NCI-H2107 treated with DMSO at 0.1 percent for 48 hours (cell line): ENCODE measurements around the gene EIF4G3.
"Not testable (repeated sequence)": the region's sequence is repeated elsewhere in the genome, so short reads cannot be mapped to it uniquely, and the experiment has no call there.

Source experiments
- DNase-seq: peaks from one replicate; lab custom pipeline; 2025; ENCODE audit not compliant: unreplicated experiment; lab: John Stamatoyannopoulos, UW

EIF4G3 gene, protein sequence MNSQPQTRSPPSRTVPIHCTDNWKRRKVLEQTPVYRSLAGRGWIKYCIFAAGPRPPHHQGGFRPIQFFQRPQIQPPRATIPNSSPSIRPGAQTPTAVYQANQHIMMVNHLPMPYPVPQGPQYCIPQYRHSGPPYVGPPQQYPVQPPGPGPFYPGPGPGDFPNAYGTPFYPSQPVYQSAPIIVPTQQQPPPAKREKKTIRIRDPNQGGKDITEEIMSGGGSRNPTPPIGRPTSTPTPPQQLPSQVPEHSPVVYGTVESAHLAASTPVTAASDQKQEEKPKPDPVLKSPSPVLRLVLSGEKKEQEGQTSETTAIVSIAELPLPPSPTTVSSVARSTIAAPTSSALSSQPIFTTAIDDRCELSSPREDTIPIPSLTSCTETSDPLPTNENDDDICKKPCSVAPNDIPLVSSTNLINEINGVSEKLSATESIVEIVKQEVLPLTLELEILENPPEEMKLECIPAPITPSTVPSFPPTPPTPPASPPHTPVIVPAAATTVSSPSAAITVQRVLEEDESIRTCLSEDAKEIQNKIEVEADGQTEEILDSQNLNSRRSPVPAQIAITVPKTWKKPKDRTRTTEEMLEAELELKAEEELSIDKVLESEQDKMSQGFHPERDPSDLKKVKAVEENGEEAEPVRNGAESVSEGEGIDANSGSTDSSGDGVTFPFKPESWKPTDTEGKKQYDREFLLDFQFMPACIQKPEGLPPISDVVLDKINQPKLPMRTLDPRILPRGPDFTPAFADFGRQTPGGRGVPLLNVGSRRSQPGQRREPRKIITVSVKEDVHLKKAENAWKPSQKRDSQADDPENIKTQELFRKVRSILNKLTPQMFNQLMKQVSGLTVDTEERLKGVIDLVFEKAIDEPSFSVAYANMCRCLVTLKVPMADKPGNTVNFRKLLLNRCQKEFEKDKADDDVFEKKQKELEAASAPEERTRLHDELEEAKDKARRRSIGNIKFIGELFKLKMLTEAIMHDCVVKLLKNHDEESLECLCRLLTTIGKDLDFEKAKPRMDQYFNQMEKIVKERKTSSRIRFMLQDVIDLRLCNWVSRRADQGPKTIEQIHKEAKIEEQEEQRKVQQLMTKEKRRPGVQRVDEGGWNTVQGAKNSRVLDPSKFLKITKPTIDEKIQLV (N-terminal part only)

DNA sequence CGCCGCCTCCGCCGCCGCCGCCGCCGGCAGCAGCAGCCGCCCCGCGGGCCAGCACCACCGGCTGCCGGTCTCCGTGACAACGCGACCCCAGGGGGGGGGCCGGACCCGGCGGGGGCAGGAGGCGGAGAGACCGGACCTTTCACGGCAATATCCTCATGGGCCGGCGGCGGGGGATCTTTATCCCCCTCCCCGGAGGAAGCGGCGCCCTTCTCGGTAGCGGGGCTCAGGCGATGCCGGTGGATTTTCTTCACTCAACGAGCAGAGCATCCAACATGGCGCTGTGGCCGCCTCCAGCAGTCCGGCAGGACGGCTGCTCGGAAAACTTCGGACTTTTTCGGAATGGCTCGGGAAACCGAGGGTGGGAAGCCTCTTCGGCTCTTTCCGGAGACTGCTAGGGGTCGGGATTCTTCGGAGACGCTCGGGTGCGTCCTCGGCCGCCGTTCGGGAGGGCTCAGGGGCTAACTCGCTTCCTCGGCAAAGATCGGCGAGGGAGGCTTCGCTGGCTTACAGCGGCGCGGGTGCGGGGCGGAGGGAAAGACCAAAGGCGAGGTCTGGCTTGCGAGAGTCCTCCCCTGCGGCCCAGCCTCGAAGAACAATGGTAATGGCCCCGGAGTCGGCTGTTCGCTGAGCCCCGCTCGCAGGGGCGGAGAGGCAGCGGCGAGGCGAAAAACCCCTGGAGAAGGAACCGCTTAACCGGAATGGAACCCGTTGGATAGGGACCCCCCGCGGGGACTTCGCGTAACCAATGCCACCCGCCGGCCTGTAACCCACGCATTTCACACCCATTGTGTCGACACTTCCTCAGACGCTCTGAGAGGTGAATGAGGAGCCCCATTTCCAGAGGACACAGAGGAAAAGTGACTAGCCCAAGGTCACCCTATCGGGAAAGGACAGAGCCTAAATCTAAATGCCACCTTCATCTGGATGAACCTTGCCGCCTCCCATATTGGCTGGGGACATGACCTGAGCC, at the start of gene EIF4G3:
EIF4G3 (minus strand) TSS at position 312 of the 970 bp plus-strand sequence. CDS start 174,155 bp downstream, outside the sequence.
- peak; percentile 94 for DNase-seq

DNA sequence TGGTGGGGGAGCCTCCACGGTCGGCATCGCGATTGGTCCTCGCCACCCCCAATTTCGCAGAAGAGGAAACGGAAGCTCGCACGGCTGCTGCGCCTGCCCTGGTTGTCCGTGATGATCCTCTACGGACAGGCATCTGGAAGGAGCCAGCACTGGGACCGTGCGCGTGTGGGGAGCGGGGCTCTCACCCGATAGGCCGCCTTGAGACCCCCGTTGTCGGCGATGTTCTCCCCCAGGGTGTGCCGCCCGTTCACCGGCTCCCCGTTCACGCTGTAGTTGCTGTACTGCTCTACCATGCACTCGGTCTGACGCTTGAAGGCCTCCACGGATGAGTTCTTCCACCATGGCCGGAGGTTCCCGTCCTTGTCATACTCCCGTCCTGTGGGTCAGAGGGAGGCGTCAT, 48.4 kb upstream of the EIF4G3 start:
- no peak for DNase-seq

DNA sequence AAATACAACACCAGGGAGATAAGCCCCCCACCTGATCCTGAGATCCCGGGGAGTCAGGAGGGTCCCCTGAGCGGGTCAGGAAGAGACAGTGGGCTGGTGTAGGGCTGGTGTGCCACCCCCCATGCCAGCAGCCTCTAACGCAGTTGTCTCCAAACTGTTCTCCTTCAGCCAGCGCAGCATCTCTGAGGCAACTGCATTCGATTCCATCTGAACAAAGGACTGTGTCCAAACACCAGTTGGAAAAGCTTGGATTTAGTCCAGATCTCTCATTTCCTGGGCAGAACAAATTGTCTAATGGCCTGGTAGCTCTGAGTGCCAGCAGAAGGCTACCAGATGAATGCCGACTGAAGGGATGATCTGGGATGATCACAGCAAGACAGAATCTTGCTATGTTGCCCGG, 44.1 kb upstream of the EIF4G3 start:
- DNase-seq, result no peak

DNA sequence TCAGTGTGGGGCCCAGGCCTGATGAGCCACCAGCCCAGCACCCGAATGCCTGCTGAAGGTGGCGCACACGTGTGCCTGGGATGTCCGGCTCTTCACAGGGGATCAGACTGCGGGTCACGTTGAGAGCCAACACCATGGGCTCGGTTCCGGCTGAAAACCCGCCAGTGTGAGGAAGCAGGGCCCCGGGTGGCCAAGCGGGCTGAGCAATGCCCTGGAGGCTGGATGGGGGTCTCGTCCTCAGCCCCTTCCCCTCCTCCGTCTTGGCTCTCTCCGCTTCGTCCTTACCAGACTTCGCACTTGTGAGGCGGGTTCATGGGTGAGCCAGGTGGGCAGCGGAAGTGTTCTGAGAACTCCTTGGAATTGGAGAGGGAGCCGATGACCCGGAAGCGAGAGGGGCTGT, 43.0 kb upstream of the EIF4G3 start:
- DNase-seq, result no peak

DNA sequence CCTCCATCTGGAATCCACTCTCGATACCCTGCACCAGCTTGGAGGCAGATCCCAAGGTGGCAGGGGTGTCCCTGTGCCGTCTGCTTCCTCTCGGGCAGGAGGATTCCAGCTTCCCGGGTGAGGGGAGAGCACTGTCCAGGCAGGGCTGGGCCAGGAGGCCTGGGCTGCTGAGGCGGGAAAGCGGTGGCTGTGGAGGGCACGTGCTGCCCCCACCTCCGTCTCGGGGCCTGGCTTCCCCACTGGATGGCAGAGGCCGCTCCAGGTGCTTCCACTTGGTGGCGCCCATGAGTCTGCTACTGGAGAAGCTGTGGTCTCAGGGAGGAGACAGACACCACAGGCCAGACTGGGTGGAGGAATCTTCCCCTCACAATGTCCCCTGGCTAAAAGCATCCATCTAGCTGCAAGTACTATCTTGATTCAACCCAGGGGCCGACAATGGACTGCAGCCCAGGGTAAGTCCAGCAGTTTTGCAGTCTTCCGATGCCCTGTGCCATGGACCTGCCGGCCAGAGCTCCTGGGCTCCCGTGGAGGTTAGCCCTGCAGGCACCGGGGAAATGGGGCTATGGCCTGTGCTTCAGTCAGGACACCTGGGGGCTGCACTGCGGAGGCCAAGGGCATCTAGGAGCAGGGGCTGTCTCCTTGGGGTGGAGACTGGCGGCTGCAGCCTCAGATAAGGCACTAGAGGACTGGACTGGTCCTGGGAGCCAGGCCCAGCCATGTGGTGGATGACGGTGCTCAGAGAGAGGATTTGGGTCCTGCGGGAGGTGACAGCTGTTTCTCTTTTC, 41.3 kb upstream of the EIF4G3 start:
- no peak for DNase-seq

DNA sequence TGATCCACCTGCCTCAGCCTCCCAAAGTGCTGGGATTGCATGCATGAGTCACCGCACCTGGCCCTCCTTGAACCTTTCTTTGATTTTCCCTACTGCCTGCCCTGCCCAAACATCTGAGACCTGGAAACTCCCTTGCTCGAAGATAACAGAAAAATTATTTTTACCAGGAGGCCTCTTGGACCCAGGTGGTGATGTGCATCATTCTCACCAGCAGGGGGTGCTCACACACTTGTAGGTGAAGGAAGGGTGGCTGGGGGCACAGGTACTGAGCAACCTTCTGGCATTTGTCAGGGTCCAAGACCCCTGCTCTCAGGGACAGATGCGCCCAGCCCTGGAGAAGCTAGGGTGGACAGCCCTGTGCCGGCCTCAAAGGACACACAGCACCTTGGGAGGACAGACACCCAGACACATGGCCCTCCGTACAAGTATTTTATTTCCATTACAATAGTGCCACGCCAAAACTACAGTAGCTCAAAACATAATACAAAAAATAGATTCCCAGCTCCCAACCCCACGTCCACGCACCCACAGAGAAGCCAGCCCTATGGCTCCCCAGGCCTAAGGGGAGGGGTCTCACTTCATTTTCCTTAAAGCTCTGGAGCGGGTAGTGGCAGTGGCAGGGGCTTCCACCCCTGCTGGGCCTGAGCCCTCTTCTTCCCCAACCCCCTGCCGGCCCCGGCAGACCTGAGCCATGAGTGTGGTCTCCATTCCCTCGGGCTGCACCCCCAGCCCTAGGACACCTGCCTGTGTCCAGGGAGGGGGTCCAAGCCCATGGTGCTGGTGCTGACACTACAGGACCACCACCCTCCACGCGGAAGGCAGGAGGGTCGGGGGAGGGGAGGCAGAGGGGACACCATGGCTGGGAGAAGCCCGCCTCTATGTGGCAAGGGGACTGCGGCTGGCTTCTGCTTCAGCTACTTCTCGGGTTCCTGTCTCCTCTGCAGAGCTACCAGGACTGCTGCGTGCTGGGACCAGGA, 40.4 kb upstream of the EIF4G3 start:
- no peak for DNase-seq

DNA sequence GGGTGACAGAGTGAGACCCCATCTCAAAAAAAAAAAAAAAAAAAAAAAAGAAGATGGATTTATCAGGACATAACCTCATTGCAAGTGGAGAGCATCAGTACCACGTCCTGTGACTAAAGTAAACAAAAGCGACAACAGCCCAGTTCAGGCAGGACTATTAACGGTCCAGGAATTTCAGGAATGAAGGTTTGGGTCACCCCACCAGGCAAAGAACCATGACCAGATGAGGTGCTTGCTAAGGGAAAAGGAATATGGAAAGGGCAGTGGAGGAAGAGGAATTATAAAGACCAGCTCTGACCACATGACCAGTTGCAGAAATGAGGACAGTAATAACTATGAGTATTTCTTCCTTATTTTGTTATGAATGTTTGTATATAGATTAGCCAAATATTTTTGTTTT, 35.4 kb upstream of the EIF4G3 start:
- DNase-seq, result no peak

DNA sequence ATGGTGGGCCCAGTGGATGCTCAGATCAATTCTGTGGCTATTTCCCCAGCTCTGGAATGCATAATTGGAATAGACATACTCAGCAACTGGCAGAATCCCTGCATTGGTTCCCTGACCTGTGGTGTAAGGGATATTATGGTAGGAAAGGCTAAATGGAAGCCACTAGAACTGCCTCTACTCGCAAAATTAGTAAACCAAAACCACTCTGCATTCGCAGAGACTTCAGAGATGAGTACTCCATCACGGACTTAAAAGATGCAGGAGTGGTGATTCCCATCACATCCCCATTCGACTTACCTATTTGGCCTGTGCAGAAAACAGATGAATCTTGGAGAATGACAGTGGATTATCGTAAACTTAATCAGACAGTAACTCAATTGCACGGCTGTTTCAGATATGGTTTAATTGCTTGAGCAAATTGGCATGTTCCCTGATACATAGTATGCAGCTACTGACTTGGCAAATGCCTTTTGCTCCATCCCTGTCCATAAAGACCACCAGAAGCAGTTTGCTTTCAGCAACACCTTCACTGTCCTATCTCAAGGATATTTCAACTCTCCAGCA, 31.5 kb upstream of the EIF4G3 start:
- not testable (repeated sequence) for DNase-seq

DNA sequence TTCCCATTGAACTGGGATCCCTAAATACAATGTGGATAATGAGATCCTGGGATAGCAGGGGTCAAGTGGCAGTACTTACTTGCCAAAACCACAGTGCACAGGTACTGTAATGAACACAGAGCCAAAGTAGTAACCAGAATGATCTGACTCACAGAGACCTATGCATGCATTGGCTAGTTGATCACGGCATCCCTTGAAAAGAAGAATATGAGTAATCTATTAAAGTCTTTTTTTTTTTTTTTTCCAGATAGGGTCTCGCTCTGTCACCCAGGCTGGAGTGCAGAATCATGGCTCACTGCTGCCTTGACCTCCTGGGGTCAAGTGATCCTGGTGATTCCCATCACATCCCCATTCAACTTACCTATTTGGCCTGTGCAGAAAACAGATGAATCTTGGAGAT, 29.4 kb upstream of the EIF4G3 start:
- DNase-seq, result no peak

DNA sequence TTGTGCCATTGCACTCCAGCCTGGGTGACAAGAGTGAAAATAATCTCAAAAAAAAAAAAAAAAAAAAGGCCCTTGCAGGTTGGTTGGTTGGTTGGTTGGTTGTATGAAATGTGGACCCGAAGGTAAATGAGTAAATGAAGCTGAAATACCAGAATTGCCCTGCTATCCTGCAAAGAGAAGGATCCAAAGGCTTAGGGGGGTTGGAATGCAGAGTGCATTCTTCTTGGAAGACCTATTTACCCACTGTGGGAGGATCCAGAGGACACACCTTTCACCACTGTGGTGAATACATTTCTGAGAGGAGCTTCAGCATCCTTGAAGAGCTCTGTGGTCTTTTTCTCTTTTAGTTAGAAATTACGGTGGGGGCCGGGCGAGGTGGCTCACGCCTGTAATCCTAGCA, 28.7 kb upstream of the EIF4G3 start:
- no peak for DNase-seq

DNA sequence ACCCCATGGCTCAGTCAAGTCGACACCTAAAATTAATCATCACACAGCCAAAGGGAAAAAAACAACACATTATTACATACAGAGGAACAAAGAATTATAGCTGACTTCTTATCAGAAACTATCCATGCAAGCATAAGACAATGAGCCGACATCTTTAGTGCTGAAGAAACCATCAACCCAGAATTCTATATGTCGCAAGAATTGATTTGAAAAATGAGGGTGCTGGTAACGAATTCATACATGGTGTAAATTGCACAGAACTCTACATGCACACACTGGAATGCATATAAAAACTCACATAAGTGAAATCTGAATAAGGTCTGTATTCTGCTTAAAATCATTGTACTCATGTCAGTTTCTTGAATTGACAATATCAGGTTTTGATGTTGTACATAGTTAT, 25.0 kb upstream of the EIF4G3 start:
- no peak for DNase-seq

DNA sequence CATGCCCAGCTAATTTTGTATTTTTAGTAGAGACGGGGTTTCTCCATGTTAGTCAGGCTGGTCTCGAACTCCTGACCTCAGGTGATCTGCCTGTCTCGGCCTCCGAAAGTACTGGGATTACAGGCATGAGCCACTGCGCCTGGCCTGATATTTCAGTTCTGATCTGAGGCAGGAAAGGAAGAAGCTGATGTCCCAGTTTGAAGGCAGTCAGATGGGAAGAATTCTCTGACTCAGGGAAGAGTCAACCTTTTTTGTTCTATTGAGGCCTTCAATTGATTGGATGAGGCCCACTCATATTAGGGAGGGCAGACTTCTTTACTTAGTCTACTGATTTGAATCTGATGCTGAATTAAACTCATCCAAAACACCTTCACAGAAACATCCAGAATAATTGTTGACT, 24.5 kb upstream of the EIF4G3 start:
- not testable (repeated sequence) for DNase-seq

DNA sequence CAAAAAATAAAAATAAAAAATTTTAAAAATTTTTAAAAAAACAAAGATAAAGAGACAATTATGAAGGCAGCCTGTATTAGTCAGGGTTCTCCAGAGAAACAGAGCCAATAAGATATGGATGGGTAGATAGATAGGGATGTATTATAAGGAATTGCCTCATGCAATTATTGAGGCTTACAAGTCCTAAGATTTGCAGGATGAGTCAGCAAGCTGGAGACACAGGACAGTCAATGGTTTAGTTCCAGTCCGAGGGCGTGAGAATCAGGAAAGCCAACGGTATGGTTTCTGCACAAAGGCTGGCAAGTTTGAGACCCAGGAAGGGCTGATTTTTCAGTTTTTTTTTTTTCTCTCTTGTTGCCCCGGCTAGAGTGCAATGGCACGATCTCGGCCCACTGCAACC, 24.1 kb upstream of the EIF4G3 start:
- no peak for DNase-seq

DNA sequence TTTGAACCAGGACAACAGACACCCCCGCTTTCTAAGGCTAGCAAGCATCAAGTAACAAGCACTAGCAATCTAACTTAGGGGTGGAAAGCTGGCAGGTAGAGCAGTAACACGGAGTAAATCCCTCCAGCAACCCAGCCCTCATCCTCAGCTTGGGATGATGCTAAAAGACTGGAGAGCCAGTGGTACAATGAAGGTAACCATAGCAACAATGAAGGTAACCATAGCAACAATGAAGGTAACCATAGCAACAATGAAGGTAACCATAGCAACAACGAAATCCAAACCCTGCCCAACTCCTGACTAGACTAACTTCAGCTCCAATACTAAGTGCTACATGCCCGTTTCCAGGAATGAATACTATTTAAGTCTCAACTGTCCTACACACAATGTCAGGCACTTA, 22.2 kb upstream of the EIF4G3 start:
- no peak for DNase-seq

DNA sequence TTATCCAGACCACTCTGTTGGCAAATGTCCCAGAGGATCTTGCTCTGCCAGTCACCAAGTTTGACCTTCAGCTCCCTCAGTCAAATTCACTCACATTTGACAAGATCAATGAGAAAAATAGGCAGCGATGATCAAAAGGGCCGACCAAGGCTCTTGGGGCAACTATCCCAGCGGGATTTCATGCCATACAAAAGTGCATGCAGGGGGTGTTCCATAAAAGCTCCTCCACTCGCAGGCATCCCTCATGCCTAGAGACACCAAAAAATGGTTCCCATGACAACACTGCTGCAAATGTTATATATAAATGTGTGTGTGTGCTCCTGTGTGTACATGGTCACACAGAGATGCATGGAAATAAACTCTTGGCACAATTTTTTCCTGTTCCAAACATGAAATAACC, 16.2 kb upstream of the EIF4G3 start:
- no peak for DNase-seq

DNA sequence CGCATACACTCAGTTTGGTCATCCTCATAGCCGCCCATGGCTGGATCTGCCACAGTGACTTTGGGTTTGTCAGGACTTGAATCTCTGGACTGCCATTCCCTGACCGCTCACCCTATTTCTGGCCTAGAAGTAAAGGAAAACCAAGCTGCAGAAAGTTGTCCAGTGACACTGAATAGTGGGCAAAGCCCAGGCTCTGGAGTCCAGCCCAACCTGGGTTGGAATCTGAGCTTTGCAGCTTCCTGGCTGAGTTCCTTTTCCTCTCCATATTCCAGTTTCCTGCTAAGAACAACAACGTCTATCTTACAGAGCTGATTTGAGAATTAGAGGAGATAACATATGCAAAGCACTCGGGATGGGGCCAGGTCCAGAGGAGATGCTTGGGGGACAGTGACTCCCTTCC, 15.6 kb upstream of the EIF4G3 start:
- no peak for DNase-seq

DNA sequence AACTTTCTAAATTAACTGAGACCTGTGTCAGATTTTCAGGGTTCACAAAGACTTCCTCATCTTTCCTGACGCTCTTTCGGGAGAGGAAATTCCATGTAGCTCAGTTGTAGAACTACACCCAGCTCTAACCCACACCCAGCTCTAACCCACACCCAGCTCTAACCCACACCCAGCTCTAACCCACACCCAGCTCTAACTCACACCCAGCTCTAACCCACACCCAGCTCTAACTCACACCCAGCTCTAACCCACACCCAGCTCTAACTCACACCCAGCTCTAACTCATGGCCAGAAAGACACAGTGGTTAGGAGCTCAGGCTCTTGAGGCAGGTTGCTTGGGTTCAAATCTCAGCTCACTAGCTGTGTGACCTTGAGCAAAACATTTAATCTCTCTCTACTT, 14.1 kb upstream of the EIF4G3 start:
- DNase-seq, result not testable (repeated sequence)

DNA sequence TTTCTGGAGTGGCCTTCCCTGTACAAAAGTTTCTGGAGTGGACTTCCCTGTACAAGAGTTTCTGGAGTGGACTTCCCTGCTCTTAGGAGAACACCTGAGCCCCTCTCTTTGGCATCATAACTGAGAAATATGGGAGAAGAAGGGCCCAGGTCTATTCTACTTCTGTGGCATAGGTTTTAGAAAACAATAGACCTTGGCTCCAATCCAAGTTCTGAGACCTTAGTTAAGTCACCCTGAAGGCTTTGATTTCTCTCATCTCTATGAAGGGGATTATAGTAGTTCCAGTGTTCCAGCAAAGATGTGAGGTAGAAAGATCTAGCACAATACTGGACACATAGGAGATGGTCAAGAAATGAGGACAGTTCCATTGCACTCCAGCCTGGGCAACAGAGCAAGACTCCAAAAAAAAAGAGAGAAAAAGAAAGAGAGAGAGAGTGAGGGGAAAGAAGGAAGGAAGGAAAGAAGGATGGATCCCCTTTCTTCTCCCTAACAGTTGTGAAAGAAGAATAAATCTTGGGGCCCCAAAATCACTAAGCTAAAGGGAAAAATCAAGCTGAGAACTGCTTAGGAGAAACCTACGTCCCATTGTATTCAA, 13.3 kb upstream of the EIF4G3 start:
- DNase-seq, result no peak
